GM12864 (cell line): ENCODE measurements around the gene CCDC148.

Experiments used
- DNase-seq: peaks from one replicate; pipeline ENCODE4 v3.0.0-alpha.2; 2011; ENCODE audit warnings: low read depth
- H3K4me3 ChIP-seq: 2 replicates; pipeline ENCODE4 v1.5.1; 2011; ENCODE audit warnings: mild to moderate bottlenecking, low read depth, low read length, control low read depth
- TF ChIP-seq, protein P1 (sequence below): IDR thresholded peaks from 2 replicates; pipeline ENCODE4 v1.5.1; 2011; ENCODE audit warnings: low read depth, mild to moderate bottlenecking, moderate library complexity, low read length, control low read depth, inconsistent platforms; ENCODE audit errors: missing control alignments

CCDC148 gene

DNA sequence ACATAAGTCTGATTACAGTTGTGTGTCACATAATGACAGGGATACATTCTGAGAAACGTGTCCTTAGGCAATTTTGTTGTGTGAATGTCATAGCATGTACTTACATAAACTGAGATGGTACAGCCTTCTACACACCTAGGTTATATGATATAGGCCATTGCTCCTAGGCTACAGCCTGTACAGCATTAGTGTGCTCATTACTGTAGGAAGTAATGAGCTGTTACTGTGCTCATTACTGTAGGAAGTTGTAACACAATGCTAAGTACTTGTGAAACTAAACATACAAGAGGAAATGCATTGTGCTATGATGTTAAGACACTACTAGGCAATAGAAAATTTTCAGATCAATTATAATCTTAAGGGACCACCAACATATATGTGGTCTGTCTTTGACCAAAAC is 282.1 kb downstream of the CCDC148 start:
- no peak overlapping the region for H3K4me3 ChIP-seq
- TF ChIP-seq, protein P1, sequence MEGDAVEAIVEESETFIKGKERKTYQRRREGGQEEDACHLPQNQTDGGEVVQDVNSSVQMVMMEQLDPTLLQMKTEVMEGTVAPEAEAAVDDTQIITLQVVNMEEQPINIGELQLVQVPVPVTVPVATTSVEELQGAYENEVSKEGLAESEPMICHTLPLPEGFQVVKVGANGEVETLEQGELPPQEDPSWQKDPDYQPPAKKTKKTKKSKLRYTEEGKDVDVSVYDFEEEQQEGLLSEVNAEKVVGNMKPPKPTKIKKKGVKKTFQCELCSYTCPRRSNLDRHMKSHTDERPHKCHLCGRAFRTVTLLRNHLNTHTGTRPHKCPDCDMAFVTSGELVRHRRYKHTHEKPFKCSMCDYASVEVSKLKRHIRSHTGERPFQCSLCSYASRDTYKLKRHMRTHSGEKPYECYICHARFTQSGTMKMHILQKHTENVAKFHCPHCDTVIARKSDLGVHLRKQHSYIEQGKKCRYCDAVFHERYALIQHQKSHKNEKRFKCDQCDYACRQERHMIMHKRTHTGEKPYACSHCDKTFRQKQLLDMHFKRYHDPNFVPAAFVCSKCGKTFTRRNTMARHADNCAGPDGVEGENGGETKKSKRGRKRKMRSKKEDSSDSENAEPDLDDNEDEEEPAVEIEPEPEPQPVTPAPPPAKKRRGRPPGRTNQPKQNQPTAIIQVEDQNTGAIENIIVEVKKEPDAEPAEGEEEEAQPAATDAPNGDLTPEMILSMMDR, result no peak
- DNase-seq, result no peak

DNA sequence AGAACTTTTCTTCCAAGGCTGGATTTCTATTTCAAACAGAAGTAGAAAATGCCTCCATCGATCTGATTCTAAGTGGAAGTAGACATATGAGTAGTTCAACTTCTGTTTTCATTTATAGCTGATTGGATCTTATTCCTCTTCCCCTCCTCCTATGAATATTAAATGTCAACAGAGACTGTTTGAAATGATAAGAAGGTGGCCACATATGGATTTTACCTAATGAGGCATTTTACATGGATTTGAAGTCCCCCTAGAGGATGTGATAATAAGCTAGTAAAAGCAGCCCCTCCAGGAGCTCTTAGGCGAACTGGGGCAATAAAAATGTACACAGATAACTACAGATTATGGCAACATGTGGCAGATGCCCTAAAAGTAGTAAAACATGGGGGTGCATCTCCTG is 283.8 kb downstream of the CCDC148 start:
- no peak for DNase-seq
- TF ChIP-seq, protein P1, result no peak
- H3K4me3 ChIP-seq, result no peak overlapping the region

DNA sequence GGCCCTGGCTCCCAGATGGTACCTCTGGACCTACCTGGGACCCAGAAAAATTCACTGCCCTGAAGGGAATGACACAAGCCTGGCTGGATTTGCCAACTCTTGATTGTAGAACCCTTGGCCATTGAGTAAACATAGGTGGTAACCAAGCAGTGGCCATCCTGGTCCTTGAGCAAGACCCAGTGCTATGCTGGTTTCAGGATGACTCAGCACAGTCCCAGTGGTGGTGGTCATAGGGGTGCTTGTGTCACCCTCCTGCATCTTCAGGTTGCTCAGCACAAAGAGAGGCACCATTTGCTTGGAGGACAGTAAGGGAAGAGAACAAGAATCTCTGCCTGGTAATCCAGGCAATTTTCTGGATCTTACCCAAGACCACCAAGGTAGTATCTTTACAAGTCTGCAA is 302.0 kb downstream of the CCDC148 start:
- TF ChIP-seq, protein P1, result no peak
- no peak for DNase-seq
- H3K4me3 ChIP-seq, result no peak overlapping the region

DNA sequence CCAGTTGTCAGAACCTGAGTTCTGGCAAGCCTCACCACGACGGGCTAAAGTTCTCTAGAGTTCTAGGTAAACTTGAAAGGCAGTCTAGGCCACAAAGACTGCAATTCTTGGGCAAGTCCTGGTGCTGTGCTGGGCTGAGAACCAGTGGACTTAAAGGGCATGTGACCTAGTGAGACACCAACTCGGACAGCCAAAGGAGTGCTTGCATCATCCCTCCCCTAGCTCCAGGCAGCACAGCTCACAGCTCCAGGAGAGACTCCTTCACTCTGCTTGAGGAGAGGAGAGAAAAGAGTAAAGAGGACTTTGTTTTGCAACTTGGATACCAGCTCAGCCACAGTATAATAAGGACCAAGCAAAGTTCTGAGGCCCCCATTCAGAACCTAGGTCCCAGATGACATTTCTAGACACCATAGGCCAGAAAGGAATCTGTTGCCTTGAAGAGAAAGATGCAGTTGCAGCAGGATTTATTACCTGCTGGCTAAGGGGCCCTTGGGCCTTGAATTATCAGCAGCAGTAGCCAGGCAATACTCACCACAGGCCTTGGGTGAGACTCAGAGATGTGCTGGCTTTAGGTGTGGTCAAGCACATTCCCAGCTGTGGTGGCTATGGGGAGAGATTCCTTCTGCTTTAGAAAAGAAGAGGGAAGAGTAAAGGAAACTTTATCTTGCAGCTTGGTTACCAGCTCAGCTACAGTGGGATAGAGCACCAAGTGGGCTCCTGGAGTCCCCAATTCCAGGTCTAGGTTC is 303.1 kb downstream of the CCDC148 start:
- no peak for DNase-seq
- no peak overlapping the region for H3K4me3 ChIP-seq
- TF ChIP-seq, protein P1, result no peak

DNA sequence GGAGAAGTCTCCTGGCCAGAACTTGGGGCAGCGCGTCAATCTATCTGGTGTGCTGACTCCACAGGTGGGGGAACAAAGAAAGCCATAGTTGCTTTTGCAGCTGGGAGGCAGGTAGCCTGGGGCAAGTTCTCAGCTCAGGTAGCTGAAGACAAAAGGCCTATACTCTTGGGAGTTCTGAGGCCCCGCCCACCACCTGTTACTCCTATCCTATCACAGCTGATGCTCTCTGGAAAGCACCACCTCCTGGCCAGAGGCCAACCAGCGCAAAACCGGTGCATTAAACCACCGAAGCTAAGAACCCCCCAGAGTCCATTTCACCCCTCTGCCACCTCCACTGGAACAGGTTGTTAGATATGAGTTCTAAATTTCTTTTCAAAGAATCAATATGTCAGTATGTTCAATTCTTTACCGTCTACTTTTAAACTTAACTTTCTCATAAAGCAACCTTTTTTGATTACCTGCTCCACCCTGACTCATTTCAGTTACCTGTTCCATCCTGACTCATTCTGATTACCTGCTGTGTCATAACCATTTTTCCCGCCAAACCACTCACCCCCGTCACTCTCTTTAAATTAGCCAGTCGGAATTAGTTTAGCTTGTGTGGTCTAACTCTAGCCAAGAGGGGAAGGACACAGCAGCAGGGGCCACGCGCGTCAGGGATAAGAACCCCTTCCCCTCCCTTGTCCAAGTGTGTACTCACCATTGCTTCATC is 311.5 kb downstream of the CCDC148 start:
- H3K4me3 ChIP-seq, result no peak overlapping the region
- no peak for DNase-seq
- TF ChIP-seq, protein P1, result no peak

DNA sequence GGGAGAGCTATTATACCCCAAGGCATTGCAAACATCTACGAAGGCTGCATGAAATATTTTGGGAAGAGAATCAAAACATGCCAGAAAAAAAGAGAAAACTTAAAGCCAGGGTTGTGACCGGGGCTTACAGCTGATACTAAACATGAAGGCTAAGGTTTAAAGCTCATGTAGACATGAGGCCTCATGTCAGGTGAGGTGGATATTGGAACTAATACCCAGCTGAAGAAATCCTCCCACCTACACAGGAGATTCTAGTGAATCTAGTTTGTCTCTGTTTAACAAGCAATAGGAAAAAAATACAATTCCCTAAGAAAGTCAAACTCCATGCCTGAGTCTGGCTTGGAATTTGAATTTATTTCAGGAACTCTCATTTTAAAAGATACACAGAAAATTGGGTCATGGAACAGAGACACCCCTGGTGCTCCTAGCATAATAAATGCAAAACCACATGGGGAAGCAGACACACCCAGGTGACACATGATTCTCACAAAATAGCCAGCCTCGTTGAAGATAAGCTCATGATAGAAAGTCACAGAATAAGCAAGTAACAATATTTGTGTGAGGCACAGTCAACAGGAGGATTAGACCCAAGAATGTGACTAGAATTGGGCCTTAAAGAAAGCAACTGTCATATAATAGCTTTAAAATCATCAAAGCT is 312.7 kb downstream of the CCDC148 start:
- TF ChIP-seq, protein P1, result no peak
- H3K4me3 ChIP-seq, result no peak overlapping the region
- no peak for DNase-seq
